ENCODE data around the gene PRKG1. TPM values are rescaled to one million over a fixed set of nuclear protein-coding genes. Genes with fewer than 3 reads are reported as not detected.
A peak's percentile ranks its signal among the peaks of the same experiment; 100 is the strongest.

Gene PRKG1
- total RNA-seq, 1 experiment from 2014 or later: 7.4 TPM

- Histone ChIP-seq H3K4me1 (ENCODE audit: insufficient read depth, low read length) (peaks cover 12% of the 10 kb centered on the region), H3K27ac (ENCODE audit: low read length) (no peak overlapping the region), H3K9ac (ENCODE audit: low read length) (no peak overlapping the region), H4K20me1 (ENCODE audit: low read length) (no peaks in the 10 kb centered on the region), H3K4me3 (ENCODE audit: low read length) (no peak overlapping the region), H3K4me2 (ENCODE audit: low read length) (no peak overlapping the region), H3K9me3 (ENCODE audit: low read length) (no peaks in the 10 kb centered on the region), H2AFZ (ENCODE audit: low read length) (no peak overlapping the region), H3K9me2 (replicated peaks; ENCODE audit: low read length) (no peaks in the 10 kb centered on the region), H3K27me3 (ENCODE audit: low read length) (no peaks in the 10 kb centered on the region), H3K79me2 (ENCODE audit: low read length) (no peaks in the 10 kb centered on the region), H3F3A (ENCODE audit: low read length, unreplicated experiment) (no peaks in the 10 kb centered on the region), H3K36me3 (ENCODE audit: low read depth, low read length) (no peaks in the 10 kb centered on the region)
- no TSS peak for BruUV-seq (replicated peaks)
- TF ChIP-seq EZH2 (IDR thresholded peaks at IDR 0.05; ENCODE audit: low read length, unreplicated experiment): no peak
- TF ChIP-seq EZH2phosphoT487 (IDR thresholded peaks at IDR 0.05; ENCODE audit: borderline replicate concordance, low read length): no peak
- TF ChIP-seq CTCF (conservative IDR thresholded peaks at IDR 0.05; ENCODE audit: low read depth, low read length): no peak
- no peak for ATAC-seq
- POLR2A ChIA-PET (ENCODE audit: unreplicated experiment): no interaction called here
- DNase-seq: no peak
- CTCF ChIA-PET: no interaction called here
- intact Hi-C loops (cut with micrococcal nuclease): no loop called here
Observed at GRCh38 chr10:51367127-51367526, 292.8 kb downstream of the PRKG1 start.

GRCh38 chr10:51367694-51368093, 293.4 kb downstream of the PRKG1 start:
- Histone ChIP-seq H2AFZ (ENCODE audit: low read length) (no peak overlapping the region), H3K9me3 (ENCODE audit: low read length) (no peaks in the 10 kb centered on the region), H3K4me1 (ENCODE audit: insufficient read depth, low read length) (peaks cover 12% of the 10 kb centered on the region), H3K27me3 (ENCODE audit: low read length) (no peaks in the 10 kb centered on the region), H3F3A (ENCODE audit: low read length, unreplicated experiment) (no peaks in the 10 kb centered on the region), H3K27ac (ENCODE audit: low read length) (no peak overlapping the region), H3K9me2 (replicated peaks; ENCODE audit: low read length) (no peaks in the 10 kb centered on the region), H3K4me3 (ENCODE audit: low read length) (no peak overlapping the region), H3K9ac (ENCODE audit: low read length) (no peak overlapping the region), H3K36me3 (ENCODE audit: low read depth, low read length) (no peaks in the 10 kb centered on the region), H3K4me2 (ENCODE audit: low read length) (no peak overlapping the region), H3K79me2 (ENCODE audit: low read length) (no peaks in the 10 kb centered on the region), H4K20me1 (ENCODE audit: low read length) (no peaks in the 10 kb centered on the region)
- DNase-seq: no peak
- BruUV-seq (replicated peaks): no TSS peak
- CTCF ChIA-PET: no interaction called here
- no peak for TF ChIP-seq CTCF (conservative IDR thresholded peaks at IDR 0.05; ENCODE audit: low read depth, low read length)
- TF ChIP-seq EZH2 (IDR thresholded peaks at IDR 0.05; ENCODE audit: low read length, unreplicated experiment): no peak
- no peak for TF ChIP-seq EZH2phosphoT487 (IDR thresholded peaks at IDR 0.05; ENCODE audit: borderline replicate concordance, low read length)
- intact Hi-C loops (cut with micrococcal nuclease): no loop called here
- ATAC-seq: no peak
- POLR2A ChIA-PET (ENCODE audit: unreplicated experiment): no interaction called here

- CTCF ChIA-PET: interaction anchor here (0.7 kb wide), 1 partner anchor 381 kb away, joined by 3 read pairs; no protein-coding TSS in a partner anchor
- no peak overlapping the region for H3K27ac ChIP-seq (ENCODE audit: low read length)
- H3K36me3 ChIP-seq (ENCODE audit: low read depth, low read length): no peaks in the 10 kb centered on the region
- H3K9me2 ChIP-seq (replicated peaks; ENCODE audit: low read length): no peaks in the 10 kb centered on the region
- TF ChIP-seq EZH2phosphoT487 (IDR thresholded peaks at IDR 0.05; ENCODE audit: borderline replicate concordance, low read length) (no peak), CTCF (conservative IDR thresholded peaks at IDR 0.05; ENCODE audit: low read depth, low read length) (peak; percentile 90)
- peaks cover 12% of the 10 kb centered on the region for H3K4me1 ChIP-seq (ENCODE audit: insufficient read depth, low read length)
- H4K20me1 ChIP-seq (ENCODE audit: low read length): no peaks in the 10 kb centered on the region
- H3F3A ChIP-seq (ENCODE audit: low read length, unreplicated experiment): no peaks in the 10 kb centered on the region
- POLR2A ChIA-PET (ENCODE audit: unreplicated experiment): interaction anchor here (0.6 to 0.7 kb wide), 2 partner anchors 11 to 21 kb away, joined by 3 read pairs; no protein-coding TSS in a partner anchor
- no peaks in the 10 kb centered on the region for H3K9me3 ChIP-seq (ENCODE audit: low read length)
- no peaks in the 10 kb centered on the region for H3K79me2 ChIP-seq (ENCODE audit: low read length)
- H3K4me3 ChIP-seq (ENCODE audit: low read length): no peak overlapping the region
- no peak overlapping the region for H3K9ac ChIP-seq (ENCODE audit: low read length)
- no TSS peak for BruUV-seq (replicated peaks)
- H2AFZ ChIP-seq (ENCODE audit: low read length): no peak overlapping the region
- ATAC-seq (no peak), DNase-seq (peak; percentile 28)
- no peaks in the 10 kb centered on the region for H3K27me3 ChIP-seq (ENCODE audit: low read length)
- no peak overlapping the region for H3K4me2 ChIP-seq (ENCODE audit: low read length)
- intact Hi-C loops (cut with micrococcal nuclease): no loop called here
Observed at GRCh38 chr10:51368943-51369342, 294.7 kb downstream of the PRKG1 start.
